Psoas muscle (tissue), 8 donors: Measurements from ENCODE around the gene GJA10. TPM values are rescaled to one million over a fixed set of nuclear protein-coding genes. Genes with fewer than 3 reads are reported as not detected.

ENCODE experiments used
- ATAC-seq, 4 donors: fragments of 200-7000 bp; cut with Tn5 transposase; one replicate each; pipeline ENCODE4 v1.9.1; 2020; ENCODE audit warnings: moderate library complexity in 3 of 4, mild to moderate bottlenecking in 2 of 4
- DNase-seq, 2 donors: peaks; one replicate each; pipeline ENCODE4 v3.0.0-alpha.2; 2020
- H3K27ac ChIP-seq: fragments of 200-600 bp; one replicate; pipeline ENCODE4 v1.8.0; 2022
- H3K27me3 ChIP-seq, 3 donors: fragments of 200-600 bp in 1 of 3; one replicate each; pipeline versions ENCODE4 v1.6.1 to v1.8.0; 2013 to 2022; ENCODE audit warnings: low read length in 2 of 3, mild to moderate bottlenecking in 2 of 3, moderate library complexity in 1 of 3; ENCODE audit not compliant: insufficient read depth in 3 of 3
- H3K36me3 ChIP-seq, 2 donors: fragments of 200-600 bp in 1 of 2; one replicate each; pipeline versions ENCODE4 v1.6.1 to v1.8.0; 2013 to 2022; ENCODE audit warnings: low read depth in 1 of 2, mild to moderate bottlenecking in 1 of 2, moderate library complexity in 1 of 2; ENCODE audit not compliant: insufficient read depth in 1 of 2
- H3K4me1 ChIP-seq: fragments of 200-600 bp; one replicate; pipeline ENCODE4 v1.8.0; 2022
- H3K4me3 ChIP-seq: fragments of 200-600 bp; one replicate; pipeline ENCODE4 v1.8.0; 2022; ENCODE audit warnings: mild to moderate bottlenecking
- H3K9me3 ChIP-seq: fragments of 200-600 bp; one replicate; pipeline ENCODE4 v1.8.0; 2022
- WGBS, 3 donors: extraction: QIAGEN DNeasy Blood & Tissue Kit; methylation state at CpG; one replicate each; pipeline versions ENCODE4 v1.1.6 to v1.1.7; 2013; 5-methylcytosine and 5-hydroxymethylcytosine counted together
- intact Hi-C, 2 donors: fragments of 100-400 bp; cut with DNase I; formaldehyde crosslinking; loops; one replicate each; pipeline versions ENCODE4 v1.11.0 to v1.14.2; 2022
- polyA plus RNA-seq, 3 donors: library from polyadenylated mRNA; stranded (reverse); fragments of 200-250 nt; gene quantifications; one replicate each; pipeline ENCODE4 v1.2.3, GENCODE V29; 2013
- total RNA-seq, 4 donors: library from RNA; stranded (reverse); fragmentation: NEBNext Ultra II Directional in 2 of 4; extraction: Animal tissue kit (Norgen Biotek cat#: 25700) in 2 of 4; gene quantifications; one replicate each; pipeline versions ENCODE4 v1.2.1 to v1.2.4, GENCODE V29; 2021 to 2023
- TF ChIP-seq, protein P1 (sequence below): fragments of 200-600 bp; IDR thresholded peaks from one replicate; pipeline ENCODE4 v1.8.0; 2022; ENCODE audit warnings: antibody characterized with exemption
- donor health status: healthy with polysubstance abuse.
- donor health status: DM: no; HTN: no; CAD: no; lungs with moderate emphysema.
- donor health status: Bipolar disorder and iron deficiency.
- donor health status: healthy.
- donor health status: DM: yes; HTN: yes; CAD: no.
- donor health status: DM: no; HTN: no; CAD: no.
- donor health status: DM: no; HTN: no; CAD: no.
- donor health status: DM: yes; HTN: yes; CAD: no.

Gene GJA10
- total and polyA plus RNA-seq, 7 donors: not detected

DNA sequence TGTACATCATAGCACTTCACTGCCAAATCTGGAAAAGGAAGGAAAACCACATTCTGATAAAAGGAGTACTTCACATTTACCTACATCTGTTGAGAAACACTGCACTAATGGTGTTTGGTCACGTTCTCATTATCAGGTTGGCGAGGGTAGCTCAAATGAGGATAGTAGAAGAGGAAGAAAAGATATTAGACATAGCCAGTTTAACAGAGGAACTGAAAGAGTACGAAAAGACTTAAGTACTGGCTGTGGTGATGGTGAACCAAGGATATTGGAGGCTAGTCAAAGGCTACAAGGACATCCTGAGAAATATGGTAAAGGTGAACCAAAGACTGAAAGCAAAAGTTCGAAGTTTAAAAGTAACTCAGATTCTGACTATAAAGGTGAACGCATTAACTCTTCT lies 32.0 kb upstream of the GJA10 start:
- Histone ChIP-seq H3K4me3 (no peak overlapping the region), H3K27ac (no peak overlapping the region), H3K4me1 (no peaks in the 10 kb centered on the region), H3K9me3 (no peaks in the 10 kb centered on the region), H3K27me3 (no peaks in the 10 kb centered on the region), H3K36me3 (peaks cover 5 to 95% of the 10 kb centered on the region in 2 donors)
- TF ChIP-seq, protein P1, sequence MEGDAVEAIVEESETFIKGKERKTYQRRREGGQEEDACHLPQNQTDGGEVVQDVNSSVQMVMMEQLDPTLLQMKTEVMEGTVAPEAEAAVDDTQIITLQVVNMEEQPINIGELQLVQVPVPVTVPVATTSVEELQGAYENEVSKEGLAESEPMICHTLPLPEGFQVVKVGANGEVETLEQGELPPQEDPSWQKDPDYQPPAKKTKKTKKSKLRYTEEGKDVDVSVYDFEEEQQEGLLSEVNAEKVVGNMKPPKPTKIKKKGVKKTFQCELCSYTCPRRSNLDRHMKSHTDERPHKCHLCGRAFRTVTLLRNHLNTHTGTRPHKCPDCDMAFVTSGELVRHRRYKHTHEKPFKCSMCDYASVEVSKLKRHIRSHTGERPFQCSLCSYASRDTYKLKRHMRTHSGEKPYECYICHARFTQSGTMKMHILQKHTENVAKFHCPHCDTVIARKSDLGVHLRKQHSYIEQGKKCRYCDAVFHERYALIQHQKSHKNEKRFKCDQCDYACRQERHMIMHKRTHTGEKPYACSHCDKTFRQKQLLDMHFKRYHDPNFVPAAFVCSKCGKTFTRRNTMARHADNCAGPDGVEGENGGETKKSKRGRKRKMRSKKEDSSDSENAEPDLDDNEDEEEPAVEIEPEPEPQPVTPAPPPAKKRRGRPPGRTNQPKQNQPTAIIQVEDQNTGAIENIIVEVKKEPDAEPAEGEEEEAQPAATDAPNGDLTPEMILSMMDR: no peak
- 96 to 97% (median 97%) methylated on average over 5 of the region's 5 CpGs for WGBS, 3 donors
- no peak for ATAC-seq
- intact Hi-C loops: no loop called here
- DNase-seq: no peak

DNA sequence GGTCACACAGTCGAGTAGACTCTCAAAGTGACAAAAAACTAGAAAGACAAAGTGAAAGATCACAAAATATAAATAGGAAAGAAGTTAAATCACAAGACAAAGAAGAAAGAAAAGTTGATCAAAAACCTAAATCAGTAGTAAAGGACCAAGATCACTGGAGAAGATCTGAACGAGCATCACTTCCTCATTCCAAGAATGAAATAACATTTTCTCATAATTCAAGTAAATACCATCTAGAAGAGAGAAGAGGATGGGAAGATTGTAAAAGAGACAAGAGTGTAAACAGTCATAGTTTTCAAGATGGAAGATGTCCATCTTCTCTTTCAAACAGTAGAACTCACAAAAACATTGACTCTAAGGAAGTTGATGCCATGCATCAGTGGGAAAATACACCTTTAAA lies 31.6 kb upstream of the GJA10 start:
- Histone ChIP-seq H3K9me3 (no peaks in the 10 kb centered on the region), H3K36me3 (peaks cover 5 to 95% of the 10 kb centered on the region in 2 donors), H3K4me3 (no peak overlapping the region), H3K27me3 (no peaks in the 10 kb centered on the region), H3K27ac (no peak overlapping the region), H3K4me1 (no peaks in the 10 kb centered on the region)
- WGBS, 3 donors: 93 to 98% (median 95%) methylated on average over 2 of the region's 2 CpGs
- TF ChIP-seq, protein P1: no peak
- no peak for DNase-seq
- ATAC-seq: no peak
- intact Hi-C loops: no loop called here

DNA sequence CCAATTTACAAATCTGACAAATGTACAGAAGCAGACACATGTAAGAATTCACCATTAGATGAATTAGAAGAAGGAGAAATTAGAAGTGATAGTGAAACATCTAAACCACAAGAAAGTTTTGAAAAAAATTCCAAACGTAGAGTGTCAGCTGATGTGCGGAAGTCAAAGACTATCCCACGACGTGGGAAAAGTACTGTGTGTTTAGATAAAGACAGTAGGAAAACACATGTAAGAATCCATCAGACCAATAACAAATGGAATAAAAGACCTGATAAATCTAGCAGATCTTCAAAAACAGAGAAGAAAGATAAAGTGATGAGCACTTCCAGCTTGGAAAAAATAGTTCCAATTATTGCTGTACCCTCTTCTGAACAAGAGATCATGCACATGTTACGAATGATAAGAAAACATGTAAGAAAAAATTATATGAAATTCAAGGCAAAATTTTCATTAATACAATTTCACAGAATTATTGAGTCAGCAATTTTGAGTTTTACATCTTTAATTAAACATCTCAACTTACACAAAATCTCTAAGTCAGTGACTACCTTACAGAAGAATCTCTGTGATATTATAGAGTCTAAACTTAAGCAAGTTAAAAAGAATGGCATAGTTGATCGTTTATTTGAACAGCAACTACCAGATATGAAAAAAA lies 28.1 kb upstream of the GJA10 start:
- H3K9me3 ChIP-seq: no peaks in the 10 kb centered on the region
- no peak overlapping the region for H3K27ac ChIP-seq
- no peaks in the 10 kb centered on the region for H3K4me1 ChIP-seq
- ATAC-seq (no peak), DNase-seq (no peak)
- H3K36me3 ChIP-seq: peaks cover 5 to 84% of the 10 kb centered on the region in 2 donors
- 97 to 100% (median 99%) methylated on average over 6 of the region's 6 CpGs for WGBS, 3 donors
- intact Hi-C loops: no loop called here
- TF ChIP-seq, protein P1: no peak
- no peaks in the 10 kb centered on the region for H3K27me3 ChIP-seq
- no peak overlapping the region for H3K4me3 ChIP-seq

DNA sequence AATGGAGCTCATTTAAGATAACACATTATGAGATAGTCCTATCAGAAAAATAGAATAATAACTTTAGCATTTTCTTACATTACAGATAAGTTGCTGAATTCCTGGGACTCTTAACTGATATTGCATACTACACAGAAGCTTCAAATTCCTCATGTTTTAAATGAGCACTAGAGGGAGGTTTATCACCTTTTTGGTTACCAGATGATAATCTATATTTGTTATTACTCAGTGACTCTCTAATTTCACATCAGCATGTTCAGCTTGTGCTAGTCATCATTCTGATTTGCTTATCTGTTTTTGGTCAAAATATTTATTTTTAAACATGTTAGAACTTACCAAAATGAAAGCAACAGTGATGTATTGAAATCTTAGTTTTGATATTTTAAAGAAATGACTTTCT lies 20.5 kb upstream of the GJA10 start:
- peaks cover 0 to 54% of the 10 kb centered on the region in 2 donors for H3K36me3 ChIP-seq
- no peak overlapping the region for H3K27ac ChIP-seq
- ATAC-seq (no peak), DNase-seq (no peak)
- intact Hi-C loops: no loop called here
- no peak overlapping the region for H3K4me3 ChIP-seq
- H3K27me3 ChIP-seq: no peaks in the 10 kb centered on the region
- H3K4me1 ChIP-seq: no peaks in the 10 kb centered on the region
- H3K9me3 ChIP-seq: no peaks in the 10 kb centered on the region
- TF ChIP-seq, protein P1: no peak

DNA sequence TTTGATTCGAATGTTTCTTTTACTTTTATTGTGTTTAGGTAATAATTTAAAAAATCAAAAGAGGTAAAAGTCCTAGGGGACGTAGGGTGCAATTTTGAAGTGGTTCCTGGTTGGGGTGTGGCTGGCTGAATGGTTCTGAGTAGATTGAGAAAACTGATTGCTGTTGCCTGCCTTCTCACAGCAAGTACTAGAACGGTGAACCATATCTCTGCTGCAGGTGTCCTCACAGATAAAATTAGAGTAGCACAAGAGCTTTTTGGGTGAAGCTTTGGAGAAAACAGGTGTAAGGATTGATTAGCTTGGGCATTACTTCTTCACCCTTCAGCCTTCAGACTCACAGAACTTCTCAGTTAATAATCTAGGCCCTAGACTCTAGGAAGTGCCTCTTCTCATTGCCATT lies 19.8 kb upstream of the GJA10 start:
- TF ChIP-seq, protein P1: no peak
- DNase-seq (no peak), ATAC-seq (no peak)
- no peaks in the 10 kb centered on the region for H3K4me1 ChIP-seq
- WGBS, 3 donors: 93 to 99% (median 94%) methylated on average over 3 of the region's 3 CpGs
- H3K4me3 ChIP-seq: no peak overlapping the region
- no peak overlapping the region for H3K27ac ChIP-seq
- no peaks in the 10 kb centered on the region for H3K27me3 ChIP-seq
- H3K36me3 ChIP-seq: peaks cover 0 to 48% of the 10 kb centered on the region in 2 donors
- no peaks in the 10 kb centered on the region for H3K9me3 ChIP-seq
- intact Hi-C loops: no loop called here
